HUDEP-2 (cell line): ENCODE results near the gene ZFP62.

Experiments
- DNase-seq, 76 experiments: peaks; one replicate each; lab custom pipeline; 2025; ENCODE audit not compliant: unreplicated experiment in 76 of 76; lab: John Stamatoyannopoulos, UW

ZFP62 gene

DNA sequence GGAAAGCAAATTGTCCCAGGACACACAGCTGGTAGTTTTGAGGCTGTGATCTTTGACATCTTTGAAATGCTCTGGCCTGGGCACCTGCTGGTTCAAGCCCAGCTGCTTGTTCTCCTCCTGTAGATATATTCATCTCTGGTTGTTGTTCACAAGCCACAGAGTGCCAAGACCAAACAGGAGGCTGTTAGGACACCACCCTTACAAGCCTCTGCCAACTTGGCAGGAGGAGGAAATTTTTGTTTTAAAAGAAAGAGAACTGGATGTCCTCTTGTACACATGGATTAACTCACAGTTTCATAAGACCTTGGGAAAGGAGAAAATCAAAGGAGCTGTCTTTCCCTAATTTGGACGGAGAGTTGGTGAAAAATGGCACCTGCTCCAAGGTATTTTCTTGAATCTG is 8.5 kb upstream of the ZFP62 start:
- peak in 1 of 76 experiments; percentile 10 for DNase-seq

DNA sequence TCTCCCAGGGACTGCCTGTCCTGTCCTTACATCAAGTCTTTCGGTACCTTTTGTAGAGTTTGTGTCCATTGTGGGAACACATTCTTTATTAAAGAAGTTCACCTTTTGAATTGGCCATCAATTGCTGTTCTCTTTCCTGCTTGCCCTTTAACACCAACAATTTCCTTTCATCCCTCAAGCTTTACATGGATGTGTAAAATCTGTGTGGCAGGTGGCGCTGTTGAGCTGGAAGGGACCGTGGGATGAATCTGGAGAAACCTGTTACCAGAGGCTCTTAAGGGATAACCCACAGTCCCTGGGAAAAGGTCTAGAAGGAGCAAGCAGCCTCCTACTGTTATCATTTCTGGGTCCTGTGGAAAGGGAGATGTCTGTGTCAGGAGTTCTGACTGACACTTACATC is 7.9 kb upstream of the ZFP62 start:
- peak in 69 of 76 experiments; percentile 6 to 80 (median 59) for DNase-seq

DNA sequence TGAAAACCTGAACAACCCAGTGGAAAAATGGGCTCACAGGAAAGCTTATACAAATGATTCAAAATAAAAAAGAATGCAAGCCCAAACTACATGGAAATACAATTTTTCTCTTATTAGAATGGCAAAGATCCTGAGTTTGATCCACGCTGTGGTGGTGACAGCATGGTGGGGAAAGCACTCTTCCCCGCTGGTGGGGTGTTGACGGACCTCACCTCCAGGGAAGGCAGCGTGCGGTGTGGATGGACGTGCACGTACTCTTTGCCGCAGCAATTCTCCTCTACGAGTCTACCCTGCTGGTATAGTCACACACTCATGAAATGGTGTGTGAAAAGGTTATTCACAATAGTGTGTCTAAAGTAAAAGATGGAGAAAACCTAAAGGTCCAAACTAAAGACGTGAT is 5.9 kb upstream of the ZFP62 start:
- DNase-seq = no peak

GRCh38 chr5:180865981-180866695 is 5.1 kb upstream of the ZFP62 start:
- DNase-seq = no peak

GRCh38 chr5:180862645-180863044 is 1.6 kb upstream of the ZFP62 start:
- DNase-seq = peak in 2 of 76 experiments; percentile 8 to 12

GRCh38 chr5:180860273-180860886 is 696 bp downstream of the ZFP62 start:
- DNase-seq = peak in 46 of 76 experiments; percentile 5 to 73 (median 45)

DNA sequence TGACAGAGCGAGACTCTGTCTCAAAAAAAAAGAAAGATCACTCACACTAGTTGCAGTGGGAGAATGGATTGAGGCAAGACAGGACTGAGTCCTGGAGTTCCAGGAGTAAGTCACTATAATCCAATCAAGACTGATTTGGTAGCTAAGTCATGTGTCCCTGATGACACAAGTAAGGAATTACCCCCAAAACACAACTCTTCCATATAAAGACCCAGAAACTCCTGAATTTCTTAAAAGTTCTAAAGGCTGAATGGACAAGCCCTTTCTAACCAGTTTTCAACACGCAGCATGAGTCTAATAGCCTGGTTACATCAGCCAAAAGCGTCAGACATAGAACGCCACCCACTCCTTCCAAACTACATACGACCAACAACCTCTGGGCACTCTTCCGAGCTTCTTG is 2.5 kb downstream of the ZFP62 start:
- DNase-seq = no peak

DNA sequence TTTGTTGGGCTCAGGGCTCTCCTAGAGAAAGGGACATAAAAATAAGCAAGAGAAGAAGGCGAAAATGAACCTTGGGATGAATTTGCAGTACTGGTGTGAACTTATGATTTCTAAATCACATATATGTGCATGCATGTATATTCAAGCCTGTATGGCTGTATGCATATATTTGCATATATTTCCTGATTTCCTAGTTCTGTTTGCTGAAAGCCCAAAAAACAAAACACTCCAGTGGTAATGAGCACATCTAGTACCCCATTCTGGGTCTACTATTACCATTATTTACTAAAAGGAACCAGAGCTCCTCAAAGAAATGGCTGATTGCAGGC is 7.3 kb downstream of the ZFP62 start:
- no peak for DNase-seq

DNA sequence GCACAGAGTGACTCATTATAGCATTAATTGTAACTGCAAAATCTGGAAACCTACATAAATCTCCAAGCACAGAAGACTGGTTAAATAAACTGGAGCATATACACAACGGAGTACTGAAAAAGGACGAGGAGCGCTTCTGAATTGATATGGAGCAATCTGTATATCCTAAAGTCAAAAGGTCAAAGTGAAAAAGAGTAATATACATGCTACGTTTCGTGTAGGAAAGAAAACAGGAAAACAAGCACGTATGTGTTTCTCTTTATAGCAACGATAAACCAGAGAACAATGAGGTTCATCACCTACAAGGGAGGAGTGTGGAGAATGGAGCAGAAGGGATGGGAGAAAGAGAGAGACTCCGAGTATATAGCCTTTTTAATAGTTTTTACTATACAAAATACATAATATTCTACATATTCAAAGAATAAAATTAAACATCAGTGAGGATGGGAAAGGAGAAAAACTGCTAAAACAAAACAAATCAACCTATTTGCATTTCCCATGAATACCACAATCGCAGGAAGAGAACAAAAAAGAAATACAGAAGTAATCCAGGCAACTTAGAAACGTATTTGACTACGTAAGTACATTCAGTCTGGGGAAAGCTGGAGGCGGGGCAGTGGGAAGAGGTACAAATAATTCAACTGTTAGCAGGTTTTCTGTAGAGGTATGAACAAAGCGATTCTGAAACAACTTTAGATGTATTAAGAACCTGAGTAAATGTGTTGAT is 7.8 kb downstream of the ZFP62 start:
- no peak for DNase-seq

DNA sequence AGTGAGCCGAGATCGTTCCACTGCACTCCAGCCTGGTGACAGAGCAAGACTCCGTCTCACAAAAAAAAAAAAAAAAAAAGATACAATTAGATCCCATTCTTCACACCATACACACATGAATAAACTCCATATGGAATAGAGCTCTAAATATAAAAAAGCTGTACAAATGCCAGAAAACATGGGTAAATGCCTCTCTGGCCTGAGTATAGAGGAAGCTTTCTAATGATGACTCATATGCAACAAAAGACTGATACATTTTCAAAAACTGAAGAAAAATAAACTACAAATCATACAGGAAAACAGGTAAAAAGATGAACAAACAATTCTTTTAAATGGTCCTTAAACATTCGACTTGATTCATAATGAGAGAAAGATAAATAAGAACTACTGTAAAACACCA is 8.6 kb downstream of the ZFP62 start:
- DNase-seq = no peak

DNA sequence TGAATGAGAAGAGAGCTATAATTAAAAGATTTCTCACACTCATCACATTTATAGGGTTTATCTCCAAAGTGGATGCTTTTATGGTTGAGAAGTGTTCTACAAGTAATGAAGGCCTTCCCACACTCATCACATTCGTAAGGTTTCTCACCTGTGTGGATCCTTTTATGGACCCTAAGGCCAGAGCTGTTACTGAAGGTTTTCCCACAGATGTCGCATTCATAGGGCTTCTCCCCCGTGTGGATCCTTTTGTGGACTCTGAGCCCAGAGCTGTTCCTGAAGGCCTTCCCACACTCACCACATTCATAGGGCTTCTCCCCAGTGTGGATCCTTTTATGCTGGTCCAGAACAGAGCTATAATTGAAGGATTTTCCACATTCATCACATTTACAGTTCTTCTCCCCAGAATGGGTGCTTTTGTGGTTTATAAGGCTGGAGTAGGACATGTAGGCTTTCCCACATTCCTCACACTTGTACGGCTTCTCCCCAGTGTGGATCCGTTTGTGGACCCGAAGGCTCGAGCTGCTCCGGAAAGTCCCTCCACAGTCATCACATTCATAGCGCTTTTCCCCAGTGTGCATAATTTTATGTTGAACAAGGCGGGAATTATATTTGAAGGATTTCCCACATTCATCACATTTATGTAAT is 10.5 kb downstream of the ZFP62 start:
- DNase-seq = no peak

GRCh38 chr5:180849827-180850226 is 11.2 kb downstream of the ZFP62 start:
- no peak for DNase-seq

GRCh38 chr5:180848878-180849277 is 12.2 kb downstream of the ZFP62 start:
- DNase-seq = no peak

DNA sequence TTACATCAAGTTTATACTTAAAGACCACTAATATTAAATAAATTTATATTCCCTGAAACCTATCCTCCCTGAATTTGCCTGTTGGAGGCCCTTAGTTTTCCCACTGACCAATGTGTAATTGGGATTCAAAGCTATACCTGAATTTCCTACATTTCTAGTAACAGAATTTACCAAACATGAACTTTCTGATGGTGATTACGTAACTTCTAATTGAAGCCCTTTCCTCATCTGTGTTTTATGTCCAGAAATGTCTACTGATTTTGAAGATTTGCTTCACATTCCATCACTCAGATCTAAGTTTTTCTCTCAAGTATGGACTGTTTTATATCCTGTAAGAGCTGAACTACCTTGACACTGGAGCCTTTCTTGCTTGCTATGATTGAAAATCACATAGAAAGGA is 12.8 kb downstream of the ZFP62 start:
- DNase-seq = no peak

- no peak for DNase-seq
These were observed 14.1 kb downstream of the ZFP62 start for GRCh38 chr5:180847026-180847425.

DNA sequence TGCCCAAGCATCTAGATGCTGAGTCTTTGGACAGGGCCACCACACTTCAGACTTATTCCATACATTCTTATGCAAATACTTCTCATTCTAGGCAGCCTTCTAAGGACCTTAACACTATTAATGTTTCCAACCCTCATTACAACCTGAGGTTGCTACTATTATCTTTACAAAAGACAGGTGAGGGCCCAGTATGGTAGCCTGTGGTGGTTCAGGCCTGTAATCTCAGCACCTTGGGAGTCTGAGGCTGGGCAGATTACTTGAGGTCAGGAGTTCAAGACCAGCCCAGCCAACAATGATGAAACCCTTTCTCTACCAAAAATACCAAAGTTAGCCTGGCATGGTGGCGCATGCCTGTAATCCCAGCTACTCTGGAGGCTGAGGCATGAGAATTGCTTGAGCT is 16.2 kb downstream of the ZFP62 start:
- DNase-seq = no peak

DNA sequence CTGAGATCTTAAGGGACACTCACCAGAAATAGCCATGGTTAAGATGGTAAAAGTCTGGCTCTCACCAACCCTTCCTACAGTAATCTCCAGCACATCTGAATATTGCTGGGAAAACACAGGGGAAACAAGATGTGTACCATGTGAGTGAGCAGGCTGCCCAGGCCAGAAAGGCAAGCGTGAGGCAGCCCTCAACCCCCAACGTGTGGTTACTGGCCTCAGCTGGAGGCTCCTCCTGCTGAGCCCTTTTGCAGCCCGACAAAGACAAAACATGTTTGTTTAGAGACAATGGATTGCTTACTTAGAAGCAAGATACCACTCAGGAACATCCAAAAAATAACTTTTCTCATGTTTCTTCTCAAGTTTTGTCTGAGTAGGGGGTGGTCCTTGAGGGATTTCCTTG is 16.6 kb downstream of the ZFP62 start:
- DNase-seq = no peak

DNA sequence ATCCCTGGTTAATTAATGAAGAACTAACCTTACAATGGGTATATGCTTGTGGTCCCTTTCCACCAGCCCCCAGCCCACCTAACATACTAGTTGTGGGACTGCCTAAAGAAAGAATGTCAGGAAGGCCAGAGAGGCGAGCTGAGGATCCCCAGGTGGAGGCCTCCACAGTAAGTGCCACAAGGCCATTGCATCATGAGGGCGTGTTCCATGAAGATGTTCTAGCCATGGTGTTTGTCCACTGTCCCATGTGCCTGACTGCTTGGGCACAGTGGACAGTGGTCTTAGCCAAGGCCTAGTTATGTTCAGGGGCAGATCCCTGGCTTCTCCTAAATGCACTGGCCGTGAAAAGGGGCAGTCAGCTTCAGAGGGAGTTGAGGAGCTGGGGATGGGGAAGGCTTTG is 21.1 kb downstream of the ZFP62 start:
- no peak for DNase-seq

DNA sequence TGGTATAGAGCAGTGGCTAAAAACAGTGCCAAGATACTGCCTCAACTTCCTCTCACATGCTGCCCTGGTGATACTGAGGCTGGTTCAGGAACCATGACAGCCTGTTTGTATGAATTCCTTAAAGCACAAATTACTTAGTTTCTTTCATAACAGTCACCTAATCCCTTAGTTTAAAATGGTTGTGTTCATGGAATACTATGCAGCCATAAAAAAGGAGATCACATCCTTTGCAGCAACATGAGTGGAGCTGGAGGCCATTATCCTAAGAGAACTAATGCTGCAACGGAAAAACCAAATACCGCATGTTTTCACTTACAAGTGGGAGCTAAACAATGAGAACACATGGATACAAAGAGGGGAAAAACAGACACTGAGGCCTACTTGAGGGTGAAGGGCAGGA is 21.8 kb downstream of the ZFP62 start:
- DNase-seq = no peak

DNA sequence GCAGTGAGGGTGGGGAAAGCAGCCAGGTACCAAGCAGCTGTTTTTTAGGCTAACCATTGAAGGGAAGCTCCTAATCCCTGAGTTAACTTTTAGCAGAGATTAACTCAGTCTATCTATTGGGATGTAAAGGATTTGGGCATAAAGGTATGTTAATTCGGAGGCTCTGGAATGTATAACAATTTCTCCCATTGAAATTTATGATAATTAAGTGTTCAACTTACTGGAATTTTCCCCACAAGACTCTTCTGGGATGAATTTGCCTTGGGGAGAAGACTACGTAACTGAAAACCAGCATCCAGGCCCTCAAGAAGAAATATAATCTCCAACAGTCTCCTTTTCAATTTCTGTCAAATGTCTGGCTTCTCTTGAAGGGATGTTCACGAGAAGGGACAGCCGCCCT is 23.6 kb downstream of the ZFP62 start:
- DNase-seq = no peak

GRCh38 chr5:180832638-180833068 is 28.4 kb downstream of the ZFP62 start:
- DNase-seq = no peak
